ENCODE results near the gene KIF16B. TPM values are rescaled to one million over a fixed set of nuclear protein-coding genes. Genes with fewer than 3 reads are reported as not detected.

The KIF16B gene
- total and polyA plus RNA-seq, 2 donors (not counting 3 experiments of a cell fraction or from before 2014, with no cell fraction given) = 2.9 to 8.8 TPM

- Histone ChIP-seq H3K79me2 (ENCODE audit: control insufficient read depth, insufficient read depth, low read length) (no peaks in the 10 kb centered on the region), H3K9ac (replicated peaks; ENCODE audit: extremely low read depth, insufficient read depth, low read length) (no peak overlapping the region), H3K9me3 (replicated peaks; ENCODE audit: control insufficient read depth, insufficient read depth, low read length) (no peaks in the 10 kb centered on the region), H3K4me3 (replicated peaks in 1 of 3; ENCODE audit: insufficient read depth in 1 of 3, low read depth in 1 of 3, low read length in 3 of 3) (no peak overlapping the region), H2AFZ (ENCODE audit: low read depth, low read length) (no peak overlapping the region), H4K20me1 (replicated peaks; ENCODE audit: control insufficient read depth, extremely low read depth, insufficient read depth, low read length) (no peaks in the 10 kb centered on the region), H3K27ac (ENCODE audit: insufficient read depth, low read depth, low read length) (no peak overlapping the region), H3K4me1 (ENCODE audit: control insufficient read depth, extremely low read depth, insufficient read depth, low read length) (no peaks in the 10 kb centered on the region), H3K4me2 (ENCODE audit: insufficient read depth, low read length) (no peak overlapping the region), H3K36me3 (ENCODE audit: control insufficient read depth in 2 of 2, extremely low read depth in 1 of 2, insufficient read depth in 2 of 2, low read length in 2 of 2) (no peaks in the 10 kb centered on the region), H3K9me1 (replicated peaks; ENCODE audit: control insufficient read depth, extremely low read depth, insufficient read depth, low read length) (no peaks in the 10 kb centered on the region), H3K27me3 (ENCODE audit: control insufficient read depth in 2 of 2, insufficient read depth in 2 of 2, low read length in 2 of 2) (no peaks in the 10 kb centered on the region)
- no peak for FAIRE-seq
- BruUV-seq (replicated peaks) = no TSS peak
- dilution Hi-C loops (cut with MboI; ENCODE audit: extremely low pct_ligation_motif_present, low sequenced_read_pairs) (no loop called here), intact Hi-C loops (cut with micrococcal nuclease) (no loop called here)
- TF ChIP-seq POLR2AphosphoS5 (IDR thresholded peaks at IDR 0.05; ENCODE audit: insufficient read depth, low read depth, low read length) = no peak
- TF ChIP-seq GATA2 (IDR thresholded peaks at IDR 0.05; ENCODE audit: insufficient read depth, insufficient read length, low read depth, low read length) = no peak
- TF ChIP-seq FOS (IDR thresholded peaks at IDR 0.05; ENCODE audit: borderline replicate concordance, insufficient read depth, low read length) = no peak
- TF ChIP-seq EZH2 (IDR thresholded peaks at IDR 0.05; ENCODE audit: borderline replicate concordance, low read depth, low read length, severe bottlenecking) = no peak
- no peak for TF ChIP-seq MYC (IDR thresholded peaks at IDR 0.05; ENCODE audit: low read depth, low read length)
- TF ChIP-seq, protein P1, sequence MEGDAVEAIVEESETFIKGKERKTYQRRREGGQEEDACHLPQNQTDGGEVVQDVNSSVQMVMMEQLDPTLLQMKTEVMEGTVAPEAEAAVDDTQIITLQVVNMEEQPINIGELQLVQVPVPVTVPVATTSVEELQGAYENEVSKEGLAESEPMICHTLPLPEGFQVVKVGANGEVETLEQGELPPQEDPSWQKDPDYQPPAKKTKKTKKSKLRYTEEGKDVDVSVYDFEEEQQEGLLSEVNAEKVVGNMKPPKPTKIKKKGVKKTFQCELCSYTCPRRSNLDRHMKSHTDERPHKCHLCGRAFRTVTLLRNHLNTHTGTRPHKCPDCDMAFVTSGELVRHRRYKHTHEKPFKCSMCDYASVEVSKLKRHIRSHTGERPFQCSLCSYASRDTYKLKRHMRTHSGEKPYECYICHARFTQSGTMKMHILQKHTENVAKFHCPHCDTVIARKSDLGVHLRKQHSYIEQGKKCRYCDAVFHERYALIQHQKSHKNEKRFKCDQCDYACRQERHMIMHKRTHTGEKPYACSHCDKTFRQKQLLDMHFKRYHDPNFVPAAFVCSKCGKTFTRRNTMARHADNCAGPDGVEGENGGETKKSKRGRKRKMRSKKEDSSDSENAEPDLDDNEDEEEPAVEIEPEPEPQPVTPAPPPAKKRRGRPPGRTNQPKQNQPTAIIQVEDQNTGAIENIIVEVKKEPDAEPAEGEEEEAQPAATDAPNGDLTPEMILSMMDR (IDR thresholded peaks at IDR 0.05; ENCODE audit: extremely low read depth in 1 of 2, insufficient read depth in 1 of 2, low read depth in 1 of 2, low read length in 2 of 2) = no peak
- no peak for TF ChIP-seq JUN (IDR thresholded peaks at IDR 0.05; ENCODE audit: borderline replicate concordance, insufficient read depth, insufficient read length, low read depth)
- TF ChIP-seq, protein P2, sequence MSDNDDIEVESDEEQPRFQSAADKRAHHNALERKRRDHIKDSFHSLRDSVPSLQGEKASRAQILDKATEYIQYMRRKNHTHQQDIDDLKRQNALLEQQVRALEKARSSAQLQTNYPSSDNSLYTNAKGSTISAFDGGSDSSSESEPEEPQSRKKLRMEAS (IDR thresholded peaks at IDR 0.05; ENCODE audit: insufficient read depth, insufficient read length) = no peak
- TF ChIP-seq POLR2A (IDR thresholded peaks at IDR 0.05; ENCODE audit: low read depth, low read length) = no peak
- POLR2A ChIA-PET = no interaction called here
- CTCF ChIA-PET = interaction anchor here (0.9 kb wide), 1 partner anchor 11 kb away, joined by 3 read pairs; no protein-coding TSS in a partner anchor
- no peak for DNase-seq (ENCODE audit: low read depth, low spot score)
Measured at GRCh38 chr20:16390991-16391390, 182.3 kb downstream of the KIF16B start.
